Suppressor macrophage (primary cell): Measurements from ENCODE around the gene WIPF2.
A peak's percentile ranks its signal among the peaks of the same experiment; 100 is the strongest.

Experiments used
- DNase-seq, 4 experiments: peaks; one replicate each; pipeline ENCODE4 v3.0.0-alpha.2; 2020 to 2022

The WIPF2 gene

GRCh38 chr17:40327735-40328385 lies 108.8 kb downstream of the WIPF2 start:
- DNase-seq: peak in 1 of 4 experiments; percentile 36

- no peak for DNase-seq
Observed at GRCh38 chr17:40328386-40328766, 109.3 kb downstream of the WIPF2 start.

- peak; percentile 78 to 91 (median 84) for DNase-seq
Observed at GRCh38 chr17:40329839-40330794, 111.0 kb downstream of the WIPF2 start.

- no peak for DNase-seq
Observed at GRCh38 chr17:40330850-40331470, 111.9 kb downstream of the WIPF2 start.

GRCh38 chr17:40331743-40332641 lies 112.9 kb downstream of the WIPF2 start:
- peak in 1 of 4 experiments; percentile 50 for DNase-seq
